LNCAP (cell line): ENCODE measurements around the gene ATP5PD.
A peak's percentile ranks its signal among the peaks of the same experiment; 100 is the strongest.

Experiments
- TF ChIP-seq, protein P1 (sequence below): fragments of 450-650 bp; IDR thresholded peaks from 2 replicates; pipeline ENCODE4 v1.5.1; 2017; ENCODE audit warnings: mild to moderate bottlenecking

ATP5PD gene

DNA sequence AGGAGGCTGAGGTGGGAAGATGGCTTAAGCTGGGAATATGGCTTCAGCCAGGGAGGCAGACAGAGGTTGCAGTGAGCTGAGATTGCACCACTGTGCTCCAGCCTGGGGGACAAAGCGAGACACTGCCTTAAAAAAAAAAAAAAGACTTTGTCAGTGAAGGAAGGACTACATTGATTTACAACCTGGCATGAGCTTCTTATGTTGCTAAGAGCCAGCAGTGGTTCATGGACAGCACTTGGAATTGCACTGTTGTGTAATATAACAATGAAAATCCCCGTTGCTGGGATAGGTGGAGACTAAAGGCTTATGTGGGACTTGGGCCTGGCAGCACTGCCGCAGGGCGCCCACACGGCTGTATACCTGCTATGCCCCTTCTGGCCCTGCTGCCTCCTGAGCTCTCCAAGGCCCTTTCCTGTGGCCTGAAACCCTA is 26.9 kb upstream of the ATP5PD start:
- TF ChIP-seq, protein P1, sequence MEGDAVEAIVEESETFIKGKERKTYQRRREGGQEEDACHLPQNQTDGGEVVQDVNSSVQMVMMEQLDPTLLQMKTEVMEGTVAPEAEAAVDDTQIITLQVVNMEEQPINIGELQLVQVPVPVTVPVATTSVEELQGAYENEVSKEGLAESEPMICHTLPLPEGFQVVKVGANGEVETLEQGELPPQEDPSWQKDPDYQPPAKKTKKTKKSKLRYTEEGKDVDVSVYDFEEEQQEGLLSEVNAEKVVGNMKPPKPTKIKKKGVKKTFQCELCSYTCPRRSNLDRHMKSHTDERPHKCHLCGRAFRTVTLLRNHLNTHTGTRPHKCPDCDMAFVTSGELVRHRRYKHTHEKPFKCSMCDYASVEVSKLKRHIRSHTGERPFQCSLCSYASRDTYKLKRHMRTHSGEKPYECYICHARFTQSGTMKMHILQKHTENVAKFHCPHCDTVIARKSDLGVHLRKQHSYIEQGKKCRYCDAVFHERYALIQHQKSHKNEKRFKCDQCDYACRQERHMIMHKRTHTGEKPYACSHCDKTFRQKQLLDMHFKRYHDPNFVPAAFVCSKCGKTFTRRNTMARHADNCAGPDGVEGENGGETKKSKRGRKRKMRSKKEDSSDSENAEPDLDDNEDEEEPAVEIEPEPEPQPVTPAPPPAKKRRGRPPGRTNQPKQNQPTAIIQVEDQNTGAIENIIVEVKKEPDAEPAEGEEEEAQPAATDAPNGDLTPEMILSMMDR, result no peak

DNA sequence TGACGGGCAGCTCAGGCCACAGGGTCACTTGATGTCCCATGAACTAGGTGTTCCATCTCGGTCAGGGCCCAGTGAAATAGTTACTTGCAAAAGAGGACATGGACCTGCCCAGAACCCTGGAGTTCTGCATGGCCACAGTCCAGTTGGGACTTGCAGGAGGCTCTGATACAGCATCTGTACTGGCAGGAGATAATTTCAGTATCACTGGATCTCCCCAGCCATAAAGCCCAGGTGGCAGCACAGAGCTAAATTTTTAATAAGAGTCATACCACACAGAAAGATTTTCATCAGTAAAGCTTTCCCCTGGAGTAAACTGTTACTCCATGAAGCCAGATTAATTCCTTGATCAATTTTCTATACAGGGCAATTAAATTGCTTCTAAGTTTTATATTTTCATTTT is 23.0 kb upstream of the ATP5PD start:
- TF ChIP-seq, protein P1, result peak; percentile 36

- TF ChIP-seq, protein P1, result no peak
Observed at GRCh38 chr17:75068750-75069149, 22.0 kb upstream of the ATP5PD start.

DNA sequence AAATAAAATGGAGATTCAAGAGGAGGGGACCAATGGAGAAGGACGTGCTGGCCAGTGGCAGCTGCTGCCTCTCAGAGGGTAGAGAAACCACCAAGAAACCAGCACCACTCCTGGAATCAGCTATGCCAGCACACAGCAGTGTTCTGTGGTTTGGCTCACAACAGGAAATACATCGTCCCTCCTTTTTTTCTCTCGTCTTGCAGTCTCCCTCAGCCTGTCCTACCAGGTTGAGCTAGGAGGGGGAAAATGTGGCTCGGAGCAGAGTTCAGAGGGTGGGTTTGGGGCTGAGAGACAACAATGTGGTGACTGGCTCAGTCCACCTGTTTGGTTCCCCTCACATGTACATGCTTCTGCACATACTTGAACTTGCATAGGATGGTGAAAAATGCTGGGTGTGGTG is 21.1 kb upstream of the ATP5PD start:
- TF ChIP-seq, protein P1, result no peak

- TF ChIP-seq, protein P1, result no peak
Observed at GRCh38 chr17:75065562-75066151, 18.9 kb upstream of the ATP5PD start.

- TF ChIP-seq, protein P1, result no peak
Observed at GRCh38 chr17:75064867-75065561, 18.2 kb upstream of the ATP5PD start.

GRCh38 chr17:75064460-75064859 is 17.7 kb upstream of the ATP5PD start:
- TF ChIP-seq, protein P1, result no peak
